GM18526 (cell line): ENCODE measurements around the gene DBNL.

Experiments
- POLR2A ChIP-seq: IDR thresholded peaks from 3 replicates; pipeline ENCODE4 v1.6.1; 2011; ENCODE audit not compliant: insufficient read length; ENCODE audit errors: extremely low read depth

DBNL gene

DNA sequence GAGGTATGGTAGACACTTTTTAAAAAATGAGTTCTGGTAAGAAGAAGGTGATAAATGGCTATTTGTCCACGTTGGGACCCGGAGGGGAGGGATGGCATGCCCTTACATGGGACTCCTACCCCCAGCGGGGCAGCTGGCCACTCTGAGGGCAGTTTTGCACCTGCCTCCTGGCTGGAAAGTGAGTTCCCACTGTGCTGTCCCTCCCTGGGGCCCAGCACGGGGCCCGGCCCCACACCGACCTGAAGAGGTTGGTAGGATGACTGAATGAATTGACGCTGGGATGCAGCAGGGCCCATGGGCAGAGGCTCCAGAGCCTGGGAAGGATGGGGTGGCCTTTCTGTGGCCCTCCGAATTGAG lies 59.0 kb downstream of the DBNL start:
- no peak for TF ChIP-seq POLR2A

DNA sequence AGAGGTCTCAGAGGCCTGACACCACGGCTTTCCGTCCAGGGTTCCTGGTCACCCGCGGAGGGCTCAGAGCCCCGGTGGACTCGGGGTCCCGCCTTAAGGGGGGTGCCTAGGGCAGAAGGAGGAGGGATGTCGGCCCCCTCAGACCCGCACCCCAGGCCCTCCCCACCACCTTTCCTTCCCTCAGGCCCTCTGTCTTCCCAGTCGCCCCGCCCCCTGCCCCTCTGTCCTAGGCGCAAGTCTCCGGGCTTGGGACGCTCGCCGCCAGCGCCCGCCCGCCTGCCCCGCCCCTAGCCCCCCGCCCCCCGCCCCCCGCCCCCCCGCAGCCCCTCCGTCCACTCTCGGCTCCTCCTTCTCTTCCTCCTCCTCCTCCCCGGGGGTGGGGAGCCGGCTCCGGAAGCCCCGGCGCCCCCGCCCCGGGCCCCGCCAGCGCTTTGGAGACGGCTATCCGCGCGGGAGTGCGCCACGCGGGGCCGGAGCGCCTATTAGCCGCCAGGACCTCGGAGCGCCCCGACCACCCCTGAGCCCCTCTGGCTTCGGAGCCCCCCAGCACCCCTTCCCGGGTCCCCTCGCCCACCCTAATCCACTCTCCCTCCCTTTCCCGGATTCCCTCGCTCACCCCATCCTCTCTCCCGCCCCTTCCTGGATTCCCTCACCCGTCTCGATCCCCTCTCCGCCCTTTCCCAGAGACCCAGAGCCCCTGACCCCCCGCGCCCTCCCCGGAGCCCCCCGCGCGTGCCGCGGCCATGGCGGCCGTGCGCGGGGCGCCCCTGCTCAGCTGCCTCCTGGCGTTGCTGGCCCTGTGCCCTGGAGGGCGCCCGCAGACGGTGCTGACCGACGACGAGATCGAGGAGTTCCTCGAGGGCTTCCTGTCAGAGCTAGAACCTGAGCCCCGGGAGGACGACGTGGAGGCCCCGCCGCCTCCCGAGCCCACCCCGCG lies 59.7 kb downstream of the DBNL start, which contains the start of gene AEBP1:
Gene AEBP1 (plus strand): TSS at position 423 of the 937 bp plus-strand sequence. CDS start 321 bp downstream, at position 744.
- no peak for TF ChIP-seq POLR2A

DNA sequence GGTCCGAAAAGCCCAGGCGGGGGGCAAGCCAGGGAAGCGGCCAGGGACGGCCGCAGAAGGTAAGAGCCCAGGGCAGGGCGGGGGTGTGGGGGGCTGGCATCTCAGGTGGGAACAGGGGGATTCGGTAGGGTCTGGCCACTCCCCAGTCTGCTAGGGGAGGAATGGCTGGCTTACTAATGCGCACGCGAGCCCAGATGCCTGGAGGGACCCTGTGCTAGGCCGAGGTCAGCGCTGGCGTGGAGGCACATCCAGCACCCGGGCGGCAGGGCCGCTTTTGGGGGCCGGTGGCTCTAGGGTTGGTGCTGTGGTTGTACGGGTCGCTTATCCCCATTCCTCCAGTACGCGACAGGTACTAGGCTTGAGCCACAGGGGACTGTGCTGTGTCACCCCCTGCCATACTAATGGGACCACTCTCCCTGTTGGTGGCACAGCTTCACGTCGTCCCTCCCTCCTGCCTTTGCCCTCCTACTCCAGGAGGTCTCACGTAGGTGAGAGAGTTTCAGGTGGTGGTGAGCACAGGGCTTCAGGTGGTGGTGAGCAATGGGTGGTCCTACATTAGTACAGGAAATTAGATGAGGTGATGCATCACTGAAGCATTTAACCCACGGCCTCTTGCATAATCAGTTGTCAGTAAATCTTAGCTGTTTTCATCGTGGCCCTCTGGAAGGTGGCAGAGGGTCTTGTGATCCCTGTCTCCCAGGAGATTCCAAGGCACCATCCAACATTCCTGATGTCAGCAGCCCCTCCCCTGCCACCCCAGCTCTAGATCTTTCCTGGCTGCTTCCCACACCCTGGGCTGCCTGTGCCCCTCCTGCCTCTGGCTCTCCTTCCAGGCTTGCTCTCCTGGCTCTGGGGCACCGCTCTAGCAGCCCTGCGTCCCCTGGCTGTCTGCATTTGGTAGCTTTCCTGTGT lies 60.6 kb downstream of the DBNL start:
- TF ChIP-seq POLR2A = no peak

DNA sequence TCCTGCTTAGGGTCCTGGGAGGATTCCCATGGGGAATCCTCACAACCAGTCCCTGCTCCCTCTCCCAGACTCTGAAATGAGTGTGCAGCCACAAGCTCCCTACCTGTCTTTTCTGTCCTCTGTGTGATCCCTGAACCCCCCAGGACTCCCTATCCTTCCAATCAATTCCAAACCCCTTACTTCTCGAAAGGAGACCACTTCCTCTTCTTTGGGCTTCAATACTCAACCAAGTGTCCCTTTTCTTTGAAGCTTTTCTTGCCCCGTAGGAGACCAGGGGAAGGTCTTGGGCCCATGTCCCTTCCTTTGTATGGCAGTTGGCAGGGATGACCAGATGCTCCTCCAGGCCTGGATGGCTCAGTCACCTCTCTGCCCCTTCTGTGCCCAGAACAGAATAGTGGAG lies 61.3 kb downstream of the DBNL start:
- TF ChIP-seq POLR2A = no peak

DNA sequence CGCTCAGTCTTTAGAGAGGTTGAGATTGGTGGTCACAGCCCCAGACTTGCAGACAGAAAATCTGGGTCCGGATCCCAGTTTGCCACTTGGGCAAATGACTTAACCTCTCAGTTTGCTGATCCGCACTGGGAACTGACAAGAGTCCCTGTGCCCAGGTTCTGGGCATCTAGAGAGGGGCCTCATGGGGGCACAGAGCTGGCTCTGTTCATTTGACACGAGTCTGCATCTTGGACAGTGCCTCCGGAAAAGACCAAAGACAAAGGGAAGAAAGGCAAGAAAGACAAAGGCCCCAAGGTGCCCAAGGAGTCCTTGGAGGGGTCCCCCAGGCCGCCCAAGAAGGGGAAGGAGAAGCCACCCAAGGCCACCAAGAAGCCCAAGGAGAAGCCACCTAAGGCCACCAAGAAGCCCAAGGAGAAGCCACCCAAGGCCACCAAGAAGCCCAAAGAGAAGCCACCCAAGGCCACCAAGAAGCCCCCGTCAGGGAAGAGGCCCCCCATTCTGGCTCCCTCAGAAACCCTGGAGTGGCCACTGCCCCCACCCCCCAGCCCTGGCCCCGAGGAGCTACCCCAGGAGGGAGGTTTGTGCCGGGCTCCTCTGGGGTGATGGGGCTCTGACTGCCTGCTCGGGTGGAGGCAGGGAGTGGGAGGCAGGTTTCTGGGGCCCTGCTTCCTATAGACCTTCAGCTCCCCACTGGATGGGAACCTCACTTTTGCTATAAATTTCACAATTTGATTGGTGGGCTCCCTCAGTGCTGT lies 62.0 kb downstream of the DBNL start:
- TF ChIP-seq POLR2A = no peak

DNA sequence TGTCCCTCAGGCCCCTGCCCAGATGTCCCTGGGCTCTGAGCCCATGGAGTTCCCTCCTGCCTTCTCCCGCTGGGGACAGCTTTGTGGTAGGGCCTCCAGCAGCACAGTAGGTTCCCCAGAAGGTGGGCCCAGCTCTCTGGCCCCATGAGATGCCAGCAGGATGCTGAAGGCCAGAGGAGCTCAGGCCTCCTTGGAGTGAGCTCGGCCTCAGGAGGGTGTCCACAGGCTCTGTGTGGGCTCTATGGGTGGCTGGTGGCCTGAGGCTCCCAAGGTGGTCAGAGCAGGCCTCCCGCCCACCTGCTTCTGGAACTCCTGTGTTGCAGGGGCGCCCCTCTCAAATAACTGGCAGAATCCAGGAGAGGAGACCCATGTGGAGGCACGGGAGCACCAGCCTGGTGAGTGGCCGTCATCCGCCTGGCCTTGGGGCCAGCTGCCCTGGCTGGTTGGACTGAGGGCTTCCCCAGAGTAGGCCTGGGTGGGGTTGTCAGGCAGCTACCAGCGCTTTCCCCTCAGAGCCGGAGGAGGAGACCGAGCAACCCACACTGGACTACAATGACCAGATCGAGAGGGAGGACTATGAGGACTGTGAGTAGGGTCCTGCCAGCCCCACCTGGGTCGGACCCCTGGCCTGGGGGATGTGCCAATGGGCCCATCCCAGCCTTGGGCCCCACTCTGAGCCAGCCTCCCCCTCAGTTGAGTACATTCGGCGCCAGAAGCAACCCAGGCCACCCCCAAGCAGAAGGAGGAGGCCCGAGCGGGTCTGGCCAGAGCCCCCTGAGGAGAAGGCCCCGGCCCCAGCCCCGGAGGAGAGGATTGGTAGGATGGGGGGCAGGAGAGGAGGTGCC lies 62.8 kb downstream of the DBNL start:
- TF ChIP-seq POLR2A = no peak

DNA sequence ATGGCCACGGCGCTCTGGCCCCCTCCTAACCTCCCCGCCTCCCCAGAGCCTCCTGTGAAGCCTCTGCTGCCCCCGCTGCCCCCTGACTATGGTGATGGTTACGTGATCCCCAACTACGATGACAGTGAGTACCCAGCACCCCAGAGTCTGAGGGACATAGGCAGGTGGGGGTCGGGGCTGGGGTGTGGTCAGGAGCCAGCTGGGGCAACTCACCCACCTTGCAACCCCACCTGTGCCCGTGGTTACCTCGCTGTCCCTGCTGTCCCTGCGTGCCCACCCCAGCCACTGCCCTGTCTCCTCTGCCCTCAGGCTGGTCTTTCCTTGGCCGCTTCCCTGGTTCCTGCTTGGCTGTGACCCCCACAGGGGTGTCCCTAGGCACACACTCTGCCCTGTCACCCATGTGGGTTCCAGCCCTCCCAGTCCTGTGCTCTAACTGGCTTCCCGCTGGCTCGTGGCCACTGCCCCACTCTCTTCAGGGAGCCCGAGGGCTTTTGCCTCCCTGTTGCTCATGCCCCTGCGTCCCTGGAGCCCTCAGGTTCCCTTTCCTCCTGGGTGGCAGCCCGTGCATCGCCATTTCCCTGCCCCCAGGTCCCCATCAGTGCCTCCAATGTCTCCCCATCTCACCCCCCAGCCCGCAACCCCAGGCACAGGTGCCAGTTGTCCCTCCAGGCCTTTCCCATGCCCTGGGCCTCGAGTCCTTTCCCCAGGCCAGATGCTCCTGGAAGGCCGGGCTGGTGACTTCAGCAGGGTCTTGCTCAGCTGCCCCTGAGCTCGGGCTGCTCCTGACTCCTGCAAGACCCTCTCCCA lies 63.7 kb downstream of the DBNL start:
- no peak for TF ChIP-seq POLR2A

DNA sequence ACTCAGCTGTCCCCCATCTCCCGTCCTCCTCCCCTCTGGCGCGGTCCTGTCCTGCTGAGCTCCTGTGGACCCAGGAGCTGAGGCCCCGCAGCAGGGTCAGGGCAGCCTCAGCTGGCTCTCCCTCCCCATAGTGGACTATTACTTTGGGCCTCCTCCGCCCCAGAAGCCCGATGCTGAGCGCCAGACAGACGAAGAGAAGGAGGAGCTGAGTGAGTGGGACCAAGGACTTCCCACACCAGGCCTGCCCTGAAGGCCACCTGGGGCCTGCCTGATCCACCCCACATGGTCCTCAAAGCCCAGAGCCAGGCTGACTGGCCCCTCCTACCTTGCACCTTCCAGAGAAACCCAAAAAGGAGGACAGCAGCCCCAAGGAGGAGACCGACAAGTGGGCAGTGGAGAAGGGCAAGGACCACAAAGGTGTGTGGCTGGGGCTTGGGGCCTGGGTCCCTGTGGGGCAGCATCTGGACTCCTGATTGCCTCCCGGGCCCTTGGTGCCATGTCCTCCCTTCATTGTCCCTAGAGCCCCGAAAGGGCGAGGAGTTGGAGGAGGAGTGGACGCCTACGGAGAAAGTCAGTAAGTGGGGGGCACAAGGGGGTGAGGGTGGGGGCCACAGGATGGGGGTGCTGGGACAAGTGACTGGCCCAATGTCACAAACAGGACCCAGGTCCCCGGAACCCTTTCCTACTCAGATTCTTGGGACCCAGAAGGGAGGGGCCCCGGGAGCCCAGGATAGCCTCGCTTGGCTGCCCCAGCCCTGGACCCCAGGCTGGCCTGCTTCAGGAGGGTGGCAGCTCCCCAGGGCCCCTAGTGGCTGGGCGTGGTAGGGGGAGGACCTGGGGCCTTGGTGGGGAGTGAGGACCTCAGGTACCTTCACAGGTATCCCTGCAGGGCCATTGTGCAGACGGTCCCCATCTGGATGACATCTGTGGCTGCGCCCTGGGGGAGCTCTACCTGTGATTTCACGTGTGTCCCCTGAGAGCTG lies 64.6 kb downstream of the DBNL start:
- no peak for TF ChIP-seq POLR2A

DNA sequence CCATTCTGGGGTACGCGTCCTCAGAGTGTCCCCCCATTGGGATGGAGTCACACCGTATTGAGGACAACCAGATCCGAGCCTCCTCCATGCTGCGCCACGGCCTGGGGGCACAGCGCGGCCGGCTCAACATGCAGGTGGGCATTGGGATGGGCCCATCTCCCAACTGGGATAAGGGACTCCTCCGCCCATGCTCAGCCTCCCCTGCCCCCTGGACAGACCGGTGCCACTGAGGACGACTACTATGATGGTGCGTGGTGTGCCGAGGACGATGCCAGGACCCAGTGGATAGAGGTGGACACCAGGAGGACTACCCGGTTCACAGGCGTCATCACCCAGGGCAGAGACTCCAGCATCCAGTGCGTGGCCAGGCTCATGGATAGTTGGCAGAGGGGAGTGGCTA lies 65.5 kb downstream of the DBNL start:
- TF ChIP-seq POLR2A = no peak

DNA sequence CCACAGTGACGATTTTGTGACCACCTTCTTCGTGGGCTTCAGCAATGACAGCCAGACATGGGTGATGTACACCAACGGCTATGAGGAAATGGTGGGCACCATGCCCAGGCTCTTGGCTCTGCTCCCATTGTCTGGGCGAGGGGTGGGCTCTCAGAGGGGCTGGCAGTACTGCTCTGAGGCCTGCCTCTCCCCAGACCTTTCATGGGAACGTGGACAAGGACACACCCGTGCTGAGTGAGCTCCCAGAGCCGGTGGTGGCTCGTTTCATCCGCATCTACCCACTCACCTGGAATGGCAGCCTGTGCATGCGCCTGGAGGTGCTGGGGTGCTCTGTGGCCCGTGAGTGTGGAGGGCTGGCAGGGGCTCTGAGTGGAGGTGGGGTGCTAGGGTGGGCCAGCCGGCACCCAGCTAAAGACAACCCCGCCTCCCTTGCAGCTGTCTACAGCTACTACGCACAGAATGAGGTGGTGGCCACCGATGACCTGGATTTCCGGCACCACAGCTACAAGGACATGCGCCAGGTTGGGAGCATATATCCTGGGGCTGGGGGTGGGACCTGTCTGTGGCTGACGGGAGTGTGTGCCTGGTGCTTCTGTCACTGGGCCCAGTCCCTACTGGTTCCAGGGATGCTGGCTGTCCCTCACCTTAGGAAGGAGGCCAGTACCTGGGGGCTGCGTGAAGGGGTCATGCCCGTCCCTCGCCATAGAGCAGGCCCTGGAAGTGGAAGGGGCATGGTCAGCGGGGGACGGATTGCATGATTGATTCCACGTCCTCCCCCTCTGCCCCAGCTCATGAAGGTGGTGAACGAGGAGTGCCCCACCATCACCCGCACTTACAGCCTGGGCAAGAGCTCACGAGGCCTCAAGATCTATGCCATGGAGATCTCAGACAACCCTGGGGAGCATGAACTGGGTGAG lies 66.5 kb downstream of the DBNL start:
- TF ChIP-seq POLR2A = no peak
